GM12891 (cell line): ENCODE results near the gene ZSWIM2.
"Not testable (repeated sequence)": the region's sequence is repeated elsewhere in the genome, so short reads cannot be mapped to it uniquely, and the experiment has no call there.

Source experiments
- DNase-seq: peaks from one replicate; pipeline ENCODE4 v3.0.0; 2011; ENCODE audit warnings: low spot score; ENCODE audit not compliant: insufficient read length
- FAIRE-seq: peaks from 2 replicates; lab custom pipeline; 2011; peaks lifted over from hg19 to GRCh38; lab: Jason Lieb, UNC
- PAX5 ChIP-seq: IDR thresholded peaks from 2 replicates; pipeline ENCODE4 v1.6.1; 2011; ENCODE audit warnings: low read length, moderate library complexity, mild to moderate bottlenecking; ENCODE audit not compliant: insufficient read depth, severe bottlenecking
- POLR2A ChIP-seq: IDR thresholded peaks from 2 replicates; pipeline ENCODE4 v1.6.1; 2011; ENCODE audit warnings: low read depth, low read length, control low read depth
- POLR2AphosphoS5 ChIP-seq: IDR thresholded peaks from 2 replicates; pipeline ENCODE4 v1.6.1; 2011; ENCODE audit warnings: low read depth, low read length, control low read depth
- POU2F2 ChIP-seq: IDR thresholded peaks from 2 replicates; pipeline ENCODE4 v1.6.1; 2011; ENCODE audit warnings: low read depth, mild to moderate bottlenecking, control low read depth, low read length, moderate library complexity
- SPI1 ChIP-seq: IDR thresholded peaks from 2 replicates; pipeline ENCODE4 v1.6.1; 2011; ENCODE audit warnings: low read depth, low read length, control low read depth
- TAF1 ChIP-seq: IDR thresholded peaks from 2 replicates; pipeline ENCODE4 v1.6.1; 2011; ENCODE audit warnings: low read depth, low read length, control low read depth

Gene ZSWIM2

DNA sequence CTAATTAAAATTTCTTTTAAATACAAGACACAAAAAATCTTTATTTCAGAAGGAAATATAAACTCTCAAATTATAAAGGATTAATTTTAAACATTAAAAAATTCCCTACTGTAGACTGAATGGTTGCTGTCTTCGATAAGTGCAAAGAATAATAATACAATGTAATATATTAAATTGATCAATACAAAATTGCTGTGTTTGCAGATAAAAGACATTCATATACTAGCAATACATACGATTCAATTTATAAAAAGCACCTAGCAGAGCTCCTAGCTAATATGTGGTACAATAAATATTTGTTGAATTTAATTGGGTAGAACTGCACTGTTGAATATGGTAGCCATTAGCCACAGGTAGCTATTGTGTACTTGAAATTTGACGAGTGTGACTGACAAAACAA lies 6.6 kb downstream of the ZSWIM2 start:
- no peak for DNase-seq
- no peak for FAIRE-seq
- TF ChIP-seq POLR2A (no peak), TAF1 (no peak), PAX5 (no peak), POU2F2 (no peak), SPI1 (no peak), POLR2AphosphoS5 (no peak)

DNA sequence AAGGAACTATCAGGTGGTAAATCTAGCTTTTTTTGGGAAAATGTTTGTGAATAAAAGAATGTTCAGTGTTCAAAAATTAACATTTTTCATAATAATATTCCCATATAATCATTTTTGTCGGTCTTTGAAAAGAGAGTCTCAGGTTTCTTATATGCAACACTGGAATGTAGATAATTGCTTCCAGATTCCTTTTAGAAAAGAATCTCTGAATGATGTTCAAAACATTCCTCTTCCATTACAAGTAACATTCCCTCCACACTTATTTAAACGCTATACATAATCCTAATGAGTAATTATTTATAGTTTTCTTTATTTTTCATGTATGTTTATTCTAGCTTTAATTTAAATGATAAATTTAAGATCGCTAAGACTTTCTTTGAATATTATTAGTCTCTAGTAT lies 7.0 kb downstream of the ZSWIM2 start:
- DNase-seq (no peak), FAIRE-seq (no peak)
- TF ChIP-seq PAX5 (no peak), POLR2AphosphoS5 (no peak), SPI1 (no peak), POLR2A (no peak), TAF1 (no peak), POU2F2 (no peak)

DNA sequence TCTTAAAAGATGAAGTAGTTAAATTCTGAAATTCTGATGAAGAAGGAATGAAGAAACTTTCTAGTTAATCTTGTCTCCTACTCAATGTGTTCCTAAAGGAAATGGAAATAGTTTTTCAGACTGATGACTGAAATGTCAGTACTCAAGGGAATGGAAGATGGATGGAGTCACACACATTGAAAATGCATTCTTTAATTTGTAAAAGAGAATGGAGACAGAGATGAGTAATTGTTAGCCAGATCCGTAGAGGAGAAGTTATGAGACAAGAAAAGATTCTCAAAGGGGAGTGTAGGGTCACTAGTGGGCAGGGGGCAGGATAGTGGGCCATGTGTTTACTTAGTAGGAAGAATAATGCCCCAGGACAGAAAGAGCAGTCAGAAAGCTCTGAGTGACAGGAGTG lies 13.3 kb downstream of the ZSWIM2 start:
- FAIRE-seq: no peak
- DNase-seq: no peak
- TF ChIP-seq PAX5: no peak
- no peak for TF ChIP-seq TAF1
- TF ChIP-seq POLR2A: no peak
- no peak for TF ChIP-seq POLR2AphosphoS5
- no peak for TF ChIP-seq POU2F2
- no peak for TF ChIP-seq SPI1

DNA sequence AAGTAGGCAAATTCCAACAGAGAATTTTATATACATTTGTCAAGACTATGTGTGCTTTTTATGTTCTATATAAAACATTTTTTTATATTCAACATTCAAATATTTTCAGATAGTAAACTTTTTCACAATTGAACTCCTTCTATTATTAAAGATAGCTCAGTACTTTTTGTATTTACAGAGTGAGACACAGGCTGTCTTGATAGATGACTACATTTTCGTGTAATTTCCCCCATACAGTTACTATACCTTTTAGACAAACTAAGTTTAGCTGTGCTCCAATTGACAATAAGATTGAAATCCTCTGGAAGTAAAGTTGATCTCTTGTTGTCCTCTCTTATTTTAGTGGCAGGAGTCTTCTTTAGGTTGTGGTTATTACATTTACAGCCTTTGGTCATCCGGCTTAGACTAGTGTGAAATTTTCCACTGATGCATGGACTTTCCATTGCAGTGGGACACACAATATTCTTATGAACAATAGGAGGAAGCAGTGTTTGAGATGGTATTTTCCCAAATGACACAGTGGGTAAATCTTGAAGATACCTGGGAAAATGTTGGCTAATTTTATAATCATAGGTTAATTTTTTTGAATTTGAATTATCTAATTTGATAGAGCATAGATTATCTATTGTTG lies 21.0 kb downstream of the ZSWIM2 start:
- no peak for TF ChIP-seq POU2F2
- TF ChIP-seq POLR2AphosphoS5: no peak
- TF ChIP-seq PAX5: no peak
- TF ChIP-seq POLR2A: no peak
- TF ChIP-seq SPI1: no peak
- no peak for TF ChIP-seq TAF1
- FAIRE-seq (no peak), DNase-seq (no peak)

DNA sequence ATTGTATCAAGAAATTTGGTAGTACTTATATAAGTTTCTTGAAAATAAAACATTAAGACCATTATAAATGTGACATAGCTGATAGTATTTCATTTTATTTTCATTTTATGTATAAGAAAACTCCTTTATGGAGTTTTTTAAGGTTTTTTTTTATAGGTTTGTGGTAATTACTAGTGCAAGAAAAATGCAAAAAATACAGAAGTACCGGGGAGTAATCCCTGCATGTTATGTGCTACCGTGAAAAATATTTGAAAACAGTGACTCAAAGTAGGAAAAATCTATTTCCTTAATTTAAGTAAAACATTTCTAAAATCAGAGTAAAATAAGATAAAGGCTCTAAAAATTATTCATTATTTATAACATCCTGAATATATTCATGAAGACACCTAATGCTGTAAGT lies 21.6 kb downstream of the ZSWIM2 start:
- no peak for FAIRE-seq
- no peak for DNase-seq
- TF ChIP-seq POU2F2 (no peak), POLR2AphosphoS5 (no peak), TAF1 (no peak), SPI1 (no peak), POLR2A (no peak), PAX5 (no peak)

DNA sequence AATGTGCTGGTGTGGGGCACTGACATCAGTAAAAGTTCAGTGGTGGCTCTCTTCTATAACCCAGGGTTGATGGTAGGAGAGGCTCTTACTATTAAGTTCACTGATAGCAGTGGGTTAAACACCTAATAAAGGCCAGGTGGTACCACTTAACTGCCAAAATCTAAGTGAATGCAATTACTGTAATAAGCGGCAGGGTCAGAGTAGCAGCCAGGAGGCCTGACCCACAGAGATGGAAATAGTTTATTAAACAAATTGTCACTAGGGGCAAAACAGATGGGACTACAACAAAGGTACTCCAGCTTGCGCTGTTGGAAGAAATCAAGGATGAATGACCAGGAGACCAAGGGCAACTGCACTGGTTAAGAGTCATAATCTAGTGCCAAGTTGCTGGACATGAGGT lies 26.6 kb downstream of the ZSWIM2 start:
- FAIRE-seq (no peak), DNase-seq (no peak)
- TF ChIP-seq SPI1 (no peak), POU2F2 (no peak), PAX5 (no peak), TAF1 (no peak), POLR2AphosphoS5 (no peak)

DNA sequence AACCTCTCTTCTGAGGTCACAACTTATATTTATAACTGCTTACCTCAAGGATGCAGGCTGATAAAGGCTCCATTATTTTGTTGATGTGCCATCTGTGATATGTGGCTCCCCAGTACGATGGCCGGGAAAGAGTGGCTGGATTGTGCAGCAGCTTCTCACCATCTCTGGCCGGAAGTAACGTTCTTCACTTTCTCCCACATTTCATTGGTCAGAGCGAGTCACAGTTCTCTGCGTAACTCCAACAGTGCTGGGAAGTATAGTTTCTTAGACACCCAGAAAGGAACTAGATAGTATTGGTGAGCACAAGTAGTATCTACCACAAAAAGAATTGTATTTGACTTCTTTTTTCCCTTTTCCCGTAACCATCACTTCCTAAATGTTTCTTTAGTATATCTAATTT lies 28.7 kb downstream of the ZSWIM2 start:
- TF ChIP-seq POLR2A (no peak), PAX5 (no peak), SPI1 (no peak), POU2F2 (no peak), TAF1 (no peak), POLR2AphosphoS5 (no peak)
- DNase-seq: no peak
- no peak for FAIRE-seq

DNA sequence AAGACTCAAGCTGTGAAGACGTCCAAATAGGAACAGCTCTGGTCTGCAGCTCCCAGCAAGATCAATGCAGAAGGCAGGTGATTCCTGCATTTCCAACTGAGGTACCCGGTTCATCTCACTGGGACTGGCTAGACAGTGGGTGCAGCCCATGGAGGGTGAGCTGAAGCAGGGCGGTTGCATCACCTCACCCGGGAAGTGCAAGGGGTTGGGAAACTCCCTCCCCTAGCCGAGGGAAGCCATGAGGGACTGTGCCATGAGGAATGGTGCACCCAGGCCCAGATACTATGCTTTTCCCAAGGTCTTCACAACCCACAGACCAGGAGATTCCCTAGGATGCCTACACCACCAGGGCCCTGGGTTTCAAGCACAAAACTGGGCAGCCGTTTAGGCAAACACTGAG lies 37.2 kb downstream of the ZSWIM2 start:
- not testable (repeated sequence) for FAIRE-seq

DNA sequence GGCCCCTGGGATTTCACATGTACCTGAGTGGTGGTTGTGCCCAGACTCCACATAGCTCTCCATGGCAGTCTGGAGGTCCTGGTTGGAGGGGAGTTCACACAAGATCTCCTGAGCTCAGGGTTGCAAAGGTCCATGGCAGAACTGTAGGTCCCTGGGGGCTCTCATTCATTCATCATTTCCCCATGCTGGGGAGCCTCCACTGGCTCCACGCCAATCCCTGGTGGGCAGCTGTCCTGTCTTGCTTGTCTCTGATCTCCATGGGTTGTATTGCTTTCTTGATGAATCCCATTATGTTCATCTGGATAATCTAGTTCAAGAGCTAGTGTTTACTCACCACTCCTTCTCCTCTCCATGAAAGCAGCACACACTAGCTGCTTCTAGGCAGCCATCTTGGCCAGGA lies 42.4 kb downstream of the ZSWIM2 start:
- DNase-seq: no peak
- TF ChIP-seq PAX5: no peak
- no peak for TF ChIP-seq POLR2A
- no peak for TF ChIP-seq POLR2AphosphoS5
- TF ChIP-seq TAF1: no peak
- no peak for TF ChIP-seq SPI1
- TF ChIP-seq POU2F2: no peak
- FAIRE-seq: no peak

More for the DNA sequence above, 37.2 kb downstream of the ZSWIM2 start:
- DNase-seq: not testable (repeated sequence)

DNA sequence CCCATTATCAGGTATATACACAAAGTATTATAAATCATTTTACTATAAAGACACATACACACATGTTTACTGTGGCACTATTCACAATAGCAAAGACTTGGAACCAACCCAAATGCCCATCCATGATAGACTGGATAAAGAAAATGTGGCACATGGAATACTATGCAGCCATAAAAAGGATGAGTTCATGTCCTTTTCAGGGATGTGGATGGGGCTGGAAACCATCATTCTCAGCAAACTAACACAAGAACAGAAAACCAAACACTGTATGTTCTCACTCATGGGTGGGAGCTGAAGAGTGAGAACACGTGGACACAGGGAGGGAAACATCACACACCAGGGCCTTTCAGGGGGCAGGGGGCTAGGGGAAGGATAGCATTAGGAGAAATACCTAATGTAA lies 50.4 kb downstream of the ZSWIM2 start:
- DNase-seq, FAIRE-seq: not testable (repeated sequence)
